HG03135 (cell line): ENCODE measurements around the gene CCDC141.
"Not testable (repeated sequence)": the region's sequence is repeated elsewhere in the genome, so short reads cannot be mapped to it uniquely, and the experiment has no call there.

Experiments
- ATAC-seq: cut with Tn5 transposase; IDR thresholded peaks from one replicate; pipeline ENCODE4 v1.9.1; 2021; ENCODE audit warnings: mild to moderate bottlenecking, moderate library complexity; ENCODE audit not compliant: unreplicated experiment

The CCDC141 gene

GRCh38 chr2:179049546-179050311 is at the start of gene CCDC141:
Gene CCDC141 (minus strand): TSS chr2:179050137. CDS start chr2:179049941, 196 bp downstream.
- ATAC-seq, result peak; percentile 65

GRCh38 chr2:179098080-179098689 is 48.2 kb upstream of the CCDC141 start:
- no peak for ATAC-seq

GRCh38 chr2:179097131-179097530 is 47.2 kb upstream of the CCDC141 start:
- no peak for ATAC-seq

- peak; percentile 96 for ATAC-seq
Observed at GRCh38 chr2:179096090-179096489, 46.2 kb upstream of the CCDC141 start.

GRCh38 chr2:179092912-179093311 is 43.0 kb upstream of the CCDC141 start:
- not testable (repeated sequence) for ATAC-seq

GRCh38 chr2:179082697-179083096 is 32.8 kb upstream of the CCDC141 start:
- no peak for ATAC-seq

- no peak for ATAC-seq
Observed at GRCh38 chr2:179081954-179082353, 32.0 kb upstream of the CCDC141 start.

- no peak for ATAC-seq
Observed at GRCh38 chr2:179072527-179072926, 22.6 kb upstream of the CCDC141 start.

- ATAC-seq, result no peak
Observed at GRCh38 chr2:179071810-179072355, 21.9 kb upstream of the CCDC141 start.

GRCh38 chr2:179070895-179071294 is 21.0 kb upstream of the CCDC141 start:
- no peak for ATAC-seq

GRCh38 chr2:179069685-179070084 is 19.7 kb upstream of the CCDC141 start:
- no peak for ATAC-seq

GRCh38 chr2:179068991-179069643 is 19.2 kb upstream of the CCDC141 start:
- ATAC-seq, result no peak

- peak; percentile 78 for ATAC-seq
Observed at GRCh38 chr2:179059026-179059700, 9.2 kb upstream of the CCDC141 start.

- ATAC-seq, result no peak
Observed at GRCh38 chr2:179057737-179058136, 7.8 kb upstream of the CCDC141 start.

- ATAC-seq, result not testable (repeated sequence)
Observed at GRCh38 chr2:179053568-179053967, 3.6 kb upstream of the CCDC141 start.

GRCh38 chr2:179051250-179051649 is 1.3 kb upstream of the CCDC141 start:
- ATAC-seq, result no peak

GRCh38 chr2:179050755-179051154 is 818 bp upstream of the CCDC141 start:
- no peak for ATAC-seq

GRCh38 chr2:179049203-179049545 is 763 bp downstream of the CCDC141 start:
- peak; percentile 38 for ATAC-seq

GRCh38 chr2:179048099-179048498 is 1.8 kb downstream of the CCDC141 start:
- no peak for ATAC-seq

GRCh38 chr2:179045602-179046001 is 4.3 kb downstream of the CCDC141 start:
- ATAC-seq, result not testable (repeated sequence)

GRCh38 chr2:179044500-179044899 is 5.4 kb downstream of the CCDC141 start:
- no peak for ATAC-seq
